ENCODE data around the gene TRIML1.

DNA sequence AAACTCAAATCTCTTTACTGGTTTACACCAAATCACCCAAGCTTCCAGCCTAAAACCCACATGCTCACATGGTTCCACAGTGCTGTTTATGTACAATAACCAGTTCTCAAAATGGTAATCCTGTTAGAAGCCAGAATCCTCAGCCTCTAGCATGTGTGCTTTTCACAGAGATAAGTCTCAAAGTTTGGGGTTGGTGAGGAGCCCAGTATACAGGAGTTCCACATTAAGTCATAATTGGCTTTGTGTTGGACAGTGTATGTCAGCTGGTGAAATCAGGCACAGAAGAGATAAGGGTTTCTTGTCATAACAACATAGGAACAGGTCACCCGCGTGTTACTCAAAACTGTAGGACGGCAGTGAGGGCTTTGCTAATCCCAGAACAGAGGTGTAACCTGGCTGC, at the start of gene TRIML1:
- TF ChIP-seq, protein P1, sequence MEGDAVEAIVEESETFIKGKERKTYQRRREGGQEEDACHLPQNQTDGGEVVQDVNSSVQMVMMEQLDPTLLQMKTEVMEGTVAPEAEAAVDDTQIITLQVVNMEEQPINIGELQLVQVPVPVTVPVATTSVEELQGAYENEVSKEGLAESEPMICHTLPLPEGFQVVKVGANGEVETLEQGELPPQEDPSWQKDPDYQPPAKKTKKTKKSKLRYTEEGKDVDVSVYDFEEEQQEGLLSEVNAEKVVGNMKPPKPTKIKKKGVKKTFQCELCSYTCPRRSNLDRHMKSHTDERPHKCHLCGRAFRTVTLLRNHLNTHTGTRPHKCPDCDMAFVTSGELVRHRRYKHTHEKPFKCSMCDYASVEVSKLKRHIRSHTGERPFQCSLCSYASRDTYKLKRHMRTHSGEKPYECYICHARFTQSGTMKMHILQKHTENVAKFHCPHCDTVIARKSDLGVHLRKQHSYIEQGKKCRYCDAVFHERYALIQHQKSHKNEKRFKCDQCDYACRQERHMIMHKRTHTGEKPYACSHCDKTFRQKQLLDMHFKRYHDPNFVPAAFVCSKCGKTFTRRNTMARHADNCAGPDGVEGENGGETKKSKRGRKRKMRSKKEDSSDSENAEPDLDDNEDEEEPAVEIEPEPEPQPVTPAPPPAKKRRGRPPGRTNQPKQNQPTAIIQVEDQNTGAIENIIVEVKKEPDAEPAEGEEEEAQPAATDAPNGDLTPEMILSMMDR (IDR thresholded peaks at IDR 0.05 in 2 of 3, conservative IDR thresholded peaks at IDR 0.05 in 1 of 3; ENCODE audit: control insufficient read depth in 2 of 3, extremely low read depth in 1 of 3, insufficient read depth in 1 of 3, low read depth in 3 of 3, low read length in 3 of 3), result no peak
- TF ChIP-seq SMC3 (IDR thresholded peaks at IDR 0.05; ENCODE audit: borderline replicate concordance, low read length) (no peak), SP1 (IDR thresholded peaks at IDR 0.05; ENCODE audit: low read depth, low read length) (no peak)

Measured in GM12878 (cell line).